GM21360 (cell line): ENCODE measurements around the gene LATS2.

Experiments used
- ATAC-seq: cut with Tn5 transposase; IDR thresholded peaks from one replicate; pipeline ENCODE4 v1.9.1; 2021; ENCODE audit warnings: mild to moderate bottlenecking, moderate library complexity; ENCODE audit not compliant: unreplicated experiment

LATS2 gene

GRCh38 chr13:21048901-21049698, 12.3 kb downstream of the LATS2 start:
- ATAC-seq = no peak

- ATAC-seq = no peak
Measured at GRCh38 chr13:21047591-21048282, 13.6 kb downstream of the LATS2 start.

GRCh38 chr13:21047087-21047486, 14.3 kb downstream of the LATS2 start:
- ATAC-seq = no peak

GRCh38 chr13:21046203-21046602, 15.2 kb downstream of the LATS2 start:
- ATAC-seq = no peak

- ATAC-seq = no peak
Measured at GRCh38 chr13:21045100-21045499, 16.3 kb downstream of the LATS2 start.

- ATAC-seq = no peak
Measured at GRCh38 chr13:21043898-21044297, 17.5 kb downstream of the LATS2 start.

GRCh38 chr13:21040120-21040826, 21.1 kb downstream of the LATS2 start:
- ATAC-seq = no peak

GRCh38 chr13:21039097-21039800, 22.1 kb downstream of the LATS2 start:
- no peak for ATAC-seq

- no peak for ATAC-seq
Measured at GRCh38 chr13:21037656-21038055, 23.7 kb downstream of the LATS2 start.

- ATAC-seq = no peak
Measured at GRCh38 chr13:21035498-21035897, 25.9 kb downstream of the LATS2 start.

GRCh38 chr13:21034603-21035191, 26.7 kb downstream of the LATS2 start:
- ATAC-seq = no peak

- ATAC-seq = no peak
Measured at GRCh38 chr13:21033856-21034602, 27.4 kb downstream of the LATS2 start.

- no peak for ATAC-seq
Measured at GRCh38 chr13:21033212-21033840, 28.1 kb downstream of the LATS2 start.

- no peak for ATAC-seq
Measured at GRCh38 chr13:21032656-21033055, 28.7 kb downstream of the LATS2 start.

- no peak for ATAC-seq
Measured at GRCh38 chr13:21031594-21032275, 29.7 kb downstream of the LATS2 start.

GRCh38 chr13:21025539-21025938, 35.8 kb downstream of the LATS2 start:
- no peak for ATAC-seq

- ATAC-seq = no peak
Measured at GRCh38 chr13:21022056-21022979, 39.1 kb downstream of the LATS2 start.

- no peak for ATAC-seq
Measured at GRCh38 chr13:21020581-21020980, 40.8 kb downstream of the LATS2 start.
